ENCODE data around the gene SDK1. TPM values are rescaled to one million over a fixed set of nuclear protein-coding genes. Genes with fewer than 3 reads are reported as not detected.

SDK1 gene
- total RNA-seq, 1 donor: 0.43 TPM

DNA sequence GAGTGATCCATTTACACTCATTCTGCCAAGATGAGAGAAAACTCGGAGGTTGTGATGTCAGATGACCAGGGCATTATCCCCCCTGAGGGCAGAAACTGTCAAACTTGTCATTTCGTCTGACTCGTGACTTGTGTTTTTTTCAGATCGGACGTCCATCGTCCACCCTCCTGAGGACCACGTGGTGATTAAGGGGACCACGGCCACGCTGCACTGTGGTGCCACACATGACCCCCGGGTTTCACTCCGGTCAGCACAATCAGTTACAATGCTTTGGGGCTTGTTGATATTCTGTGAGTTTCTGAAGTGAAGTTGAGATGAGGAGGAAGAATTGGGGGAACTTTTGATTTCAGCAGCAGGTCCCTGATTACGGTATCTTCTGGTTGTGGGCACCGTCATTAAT is 670.3 kb downstream of the SDK1 start:
- no peak for DNase-seq (ENCODE audit: low read depth)
- no peak overlapping the region for H3K4me3 ChIP-seq (ENCODE audit: low read depth, low read length)
- TF ChIP-seq, protein P1, sequence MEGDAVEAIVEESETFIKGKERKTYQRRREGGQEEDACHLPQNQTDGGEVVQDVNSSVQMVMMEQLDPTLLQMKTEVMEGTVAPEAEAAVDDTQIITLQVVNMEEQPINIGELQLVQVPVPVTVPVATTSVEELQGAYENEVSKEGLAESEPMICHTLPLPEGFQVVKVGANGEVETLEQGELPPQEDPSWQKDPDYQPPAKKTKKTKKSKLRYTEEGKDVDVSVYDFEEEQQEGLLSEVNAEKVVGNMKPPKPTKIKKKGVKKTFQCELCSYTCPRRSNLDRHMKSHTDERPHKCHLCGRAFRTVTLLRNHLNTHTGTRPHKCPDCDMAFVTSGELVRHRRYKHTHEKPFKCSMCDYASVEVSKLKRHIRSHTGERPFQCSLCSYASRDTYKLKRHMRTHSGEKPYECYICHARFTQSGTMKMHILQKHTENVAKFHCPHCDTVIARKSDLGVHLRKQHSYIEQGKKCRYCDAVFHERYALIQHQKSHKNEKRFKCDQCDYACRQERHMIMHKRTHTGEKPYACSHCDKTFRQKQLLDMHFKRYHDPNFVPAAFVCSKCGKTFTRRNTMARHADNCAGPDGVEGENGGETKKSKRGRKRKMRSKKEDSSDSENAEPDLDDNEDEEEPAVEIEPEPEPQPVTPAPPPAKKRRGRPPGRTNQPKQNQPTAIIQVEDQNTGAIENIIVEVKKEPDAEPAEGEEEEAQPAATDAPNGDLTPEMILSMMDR (IDR thresholded peaks at IDR 0.05; ENCODE audit: insufficient read depth, low read depth, low read length): no peak

DNA sequence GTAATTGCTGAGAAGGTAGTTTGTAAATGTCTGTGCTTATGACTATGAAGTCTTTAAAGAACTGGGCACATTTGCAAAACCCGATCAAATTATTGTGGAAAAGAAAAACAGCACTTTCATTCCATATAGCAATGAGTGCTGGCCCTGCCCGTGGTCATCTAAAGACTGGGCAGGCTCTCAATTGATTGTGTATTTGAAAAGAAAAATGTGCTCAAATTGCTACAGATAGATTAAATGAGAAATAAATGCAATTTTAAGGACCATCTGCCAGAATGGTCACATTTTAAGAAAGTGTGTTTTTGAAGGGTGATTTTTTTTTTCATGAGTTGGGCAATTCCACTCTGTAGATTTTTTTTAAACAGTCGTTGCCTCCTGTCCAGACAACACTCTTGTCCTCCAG is 672.2 kb downstream of the SDK1 start:
- no peak for DNase-seq (ENCODE audit: low read depth)
- no peak overlapping the region for H3K4me3 ChIP-seq (ENCODE audit: low read depth, low read length)
- TF ChIP-seq, protein P1 (IDR thresholded peaks at IDR 0.05; ENCODE audit: insufficient read depth, low read depth, low read length): no peak

DNA sequence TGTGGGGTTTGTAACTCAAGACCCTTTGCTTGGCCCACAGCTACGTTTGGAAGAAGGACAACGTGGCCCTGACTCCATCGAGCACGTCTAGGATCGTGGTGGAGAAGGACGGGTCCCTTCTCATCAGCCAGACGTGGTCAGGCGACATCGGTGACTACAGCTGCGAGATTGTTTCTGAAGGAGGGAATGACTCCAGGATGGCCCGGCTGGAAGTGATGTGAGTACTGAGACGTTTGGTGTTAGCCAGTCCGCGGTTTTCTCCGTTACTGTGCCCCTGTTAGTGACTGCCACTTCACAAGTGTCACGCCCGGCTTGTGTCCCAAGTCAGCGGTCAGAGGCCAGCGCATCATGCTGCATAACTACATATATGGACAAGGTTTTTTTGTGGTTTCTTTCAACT is 673.3 kb downstream of the SDK1 start:
- TF ChIP-seq, protein P1 (IDR thresholded peaks at IDR 0.05; ENCODE audit: insufficient read depth, low read depth, low read length): no peak
- no peak for DNase-seq (ENCODE audit: low read depth)
- H3K4me3 ChIP-seq (ENCODE audit: low read depth, low read length): no peak overlapping the region

DNA sequence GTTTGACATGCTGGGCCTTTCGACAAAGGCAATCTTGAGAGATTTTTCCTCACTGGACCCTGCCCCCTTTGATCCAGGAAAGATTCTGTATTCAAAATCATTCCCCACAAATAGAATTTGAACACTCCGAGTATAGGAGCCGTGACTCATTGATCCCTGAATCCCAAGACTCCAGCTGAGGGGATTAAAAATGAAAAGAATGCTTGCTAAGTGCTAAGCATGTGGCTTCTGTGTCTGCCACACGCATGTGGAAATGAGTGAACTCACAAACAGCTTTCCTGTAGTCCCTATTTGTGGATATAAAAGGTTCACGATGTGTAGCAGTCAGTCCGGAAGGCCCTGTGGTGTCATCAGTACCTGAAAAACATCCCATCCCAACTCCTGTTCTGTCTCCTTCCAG is 674.3 kb downstream of the SDK1 start:
- H3K4me3 ChIP-seq (ENCODE audit: low read depth, low read length): no peak overlapping the region
- no peak for DNase-seq (ENCODE audit: low read depth)
- TF ChIP-seq, protein P1 (IDR thresholded peaks at IDR 0.05; ENCODE audit: insufficient read depth, low read depth, low read length): no peak

DNA sequence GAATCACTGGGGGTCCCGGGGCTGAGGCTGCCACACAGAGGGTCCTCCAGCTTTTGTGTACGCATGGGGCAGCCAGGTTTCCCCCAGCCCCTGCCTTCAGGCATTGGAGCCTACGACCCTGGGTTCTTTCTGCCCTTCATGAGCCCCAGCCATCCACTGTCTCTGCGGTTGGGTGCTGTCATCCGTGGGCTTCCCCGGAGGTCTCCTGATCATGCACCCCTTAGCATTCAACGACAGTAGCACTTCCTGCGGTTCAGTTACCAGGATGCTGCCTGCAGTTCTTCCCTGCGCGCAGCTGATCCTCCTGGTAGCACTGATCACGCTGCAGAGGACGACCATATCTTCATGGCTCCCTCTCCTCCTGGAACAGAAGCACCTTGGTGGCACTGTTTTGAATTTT is 676.3 kb downstream of the SDK1 start:
- TF ChIP-seq, protein P1 (IDR thresholded peaks at IDR 0.05; ENCODE audit: insufficient read depth, low read depth, low read length): no peak
- no peak overlapping the region for H3K4me3 ChIP-seq (ENCODE audit: low read depth, low read length)
- no peak for DNase-seq (ENCODE audit: low read depth)

DNA sequence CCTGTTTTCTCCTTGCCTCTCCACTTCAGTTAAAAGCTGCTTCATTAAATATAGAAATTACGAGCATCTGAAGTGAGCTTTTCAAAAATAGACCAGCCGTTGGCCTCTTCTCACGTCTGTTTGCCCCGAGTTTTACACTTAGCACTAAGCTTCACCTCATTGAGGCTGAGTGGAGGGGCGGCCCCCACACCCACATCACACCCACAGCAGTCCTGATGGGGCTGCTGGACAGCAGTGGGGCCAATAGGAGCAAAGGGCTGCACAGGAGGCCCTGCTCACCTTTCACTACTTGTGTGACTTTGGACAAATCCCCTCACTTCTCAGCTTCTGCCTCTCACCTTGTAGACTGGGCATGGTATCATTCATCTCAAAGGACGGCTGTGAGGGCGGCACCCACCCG is 677.8 kb downstream of the SDK1 start:
- DNase-seq (ENCODE audit: low read depth): no peak
- TF ChIP-seq, protein P1 (IDR thresholded peaks at IDR 0.05; ENCODE audit: insufficient read depth, low read depth, low read length): no peak
- no peak overlapping the region for H3K4me3 ChIP-seq (ENCODE audit: low read depth, low read length)

DNA sequence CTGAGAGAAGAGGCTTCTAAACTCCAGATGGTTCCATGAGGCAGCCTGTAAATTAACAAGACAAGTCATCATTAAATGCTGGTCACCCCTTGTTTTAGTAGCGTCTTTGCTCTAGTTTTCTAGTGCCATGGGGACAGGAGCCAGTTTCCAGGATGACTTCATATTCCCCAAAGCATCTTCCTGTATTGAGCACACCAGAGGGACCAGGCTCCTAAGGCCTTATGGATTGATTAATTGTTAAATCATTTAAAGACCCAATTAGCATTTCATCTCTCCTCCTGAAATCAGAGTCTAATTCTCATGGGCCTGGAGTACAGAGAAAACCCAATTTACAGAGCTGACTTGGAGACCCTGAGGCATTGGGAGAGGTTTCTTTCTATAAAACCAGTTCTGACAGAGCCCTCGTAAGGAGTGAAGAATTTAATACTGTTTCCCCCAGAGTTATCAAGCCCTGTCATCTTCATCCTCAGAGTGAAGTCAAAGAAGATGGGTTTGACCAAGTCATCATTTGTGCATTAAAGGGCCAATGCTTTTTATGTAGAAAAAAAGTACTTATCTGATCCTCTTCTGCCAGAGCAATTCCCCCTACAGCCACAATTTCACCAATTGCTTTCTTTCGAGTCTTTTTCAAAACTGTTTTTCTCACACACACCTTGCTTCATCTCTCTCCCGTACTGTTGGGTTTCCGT is 678.7 kb downstream of the SDK1 start:
- DNase-seq (ENCODE audit: low read depth): no peak
- no peak overlapping the region for H3K4me3 ChIP-seq (ENCODE audit: low read depth, low read length)
- TF ChIP-seq, protein P1 (IDR thresholded peaks at IDR 0.05; ENCODE audit: insufficient read depth, low read depth, low read length): no peak
